IgD-negative memory B cell (primary cell): ENCODE measurements around the gene LRRC46. TPM values are rescaled to one million over a fixed set of nuclear protein-coding genes. Genes with fewer than 3 reads are reported as not detected.

Experiments used
- H3K27ac Mint-ChIP-seq, 3 donors: one replicate each; pipeline ENCODE4 v1.8.0; 2020 to 2022; ENCODE audit warnings: mild to moderate bottlenecking in 3 of 3, mixed read lengths in 3 of 3, moderate library complexity in 1 of 3
- H3K27me3 Mint-ChIP-seq: one replicate; pipeline ENCODE4 v1.8.0; 2021; ENCODE audit warnings: mixed read lengths
- H3K36me3 Mint-ChIP-seq: one replicate; pipeline ENCODE4 v1.8.0; 2020; ENCODE audit warnings: mild to moderate bottlenecking, mixed read lengths
- H3K4me1 Mint-ChIP-seq, 3 donors: one replicate each; pipeline ENCODE4 v1.8.0; 2020 to 2022; ENCODE audit warnings: mixed read lengths in 3 of 3, mild to moderate bottlenecking in 1 of 3
- H3K4me3 Mint-ChIP-seq, 4 donors: one replicate each; pipeline ENCODE4 v1.8.0; 2020 to 2022; ENCODE audit warnings: mild to moderate bottlenecking in 4 of 4, mixed read lengths in 4 of 4, moderate library complexity in 3 of 4
- H3K9me3 Mint-ChIP-seq, 3 donors: one replicate each; pipeline ENCODE4 v1.8.0; 2020 to 2021; ENCODE audit warnings: mixed read lengths in 3 of 3, mild to moderate bottlenecking in 1 of 3
- polyA plus RNA-seq: library from polyadenylated mRNA; unstranded; fragments of 300-500 nt; fragmentation: Illumina TruSeq; gene quantifications from one replicate; pipeline ENCODE4 v1.2.3, GENCODE V29; 2021

Gene LRRC46
- polyA plus RNA-seq, 1 donor from 2014 or later: 0.90 TPM

DNA sequence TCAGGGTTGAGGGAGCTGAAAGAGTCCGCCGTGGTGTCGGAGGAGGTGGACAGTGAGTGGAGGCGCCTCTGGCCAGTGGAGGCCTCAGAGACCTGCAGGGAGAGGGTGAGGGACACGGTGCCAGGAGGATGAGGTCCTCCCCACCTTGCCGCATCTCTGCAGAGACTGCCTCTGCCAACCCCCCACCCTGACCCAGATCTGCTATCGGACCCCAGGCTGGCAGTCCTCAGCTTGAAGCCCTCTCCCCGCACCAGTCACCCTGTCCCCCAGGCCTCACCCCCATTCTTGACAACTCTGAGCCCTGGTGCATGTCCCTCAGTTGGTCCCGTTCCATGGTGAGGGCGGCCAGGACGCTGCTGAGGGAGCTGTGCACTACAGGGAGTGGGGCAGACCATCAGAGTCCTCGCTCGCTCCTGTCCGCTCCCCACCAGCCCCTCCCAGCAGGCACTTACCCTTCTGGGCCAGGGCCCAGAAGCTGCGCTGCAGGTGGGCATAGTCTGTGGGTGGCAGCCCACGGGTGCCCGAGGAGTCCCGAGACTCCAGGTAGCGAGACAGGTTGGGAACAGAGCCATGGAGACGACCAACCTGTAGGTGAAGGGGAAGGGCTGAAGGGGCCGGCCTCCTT lies 15.2 kb upstream of the LRRC46 start:
- H3K9me3 Mint-ChIP-seq: no peaks in the 10 kb centered on the region
- peaks cover 5% of the 10 kb centered on the region for H3K36me3 Mint-ChIP-seq
- no peaks in the 10 kb centered on the region for H3K27me3 Mint-ChIP-seq
- H3K4me1 Mint-ChIP-seq: peaks cover 0 to 9% (median 8%) of the 10 kb centered on the region in 3 donors
- no peak overlapping the region for H3K4me3 Mint-ChIP-seq
- no peak overlapping the region for H3K27ac Mint-ChIP-seq

DNA sequence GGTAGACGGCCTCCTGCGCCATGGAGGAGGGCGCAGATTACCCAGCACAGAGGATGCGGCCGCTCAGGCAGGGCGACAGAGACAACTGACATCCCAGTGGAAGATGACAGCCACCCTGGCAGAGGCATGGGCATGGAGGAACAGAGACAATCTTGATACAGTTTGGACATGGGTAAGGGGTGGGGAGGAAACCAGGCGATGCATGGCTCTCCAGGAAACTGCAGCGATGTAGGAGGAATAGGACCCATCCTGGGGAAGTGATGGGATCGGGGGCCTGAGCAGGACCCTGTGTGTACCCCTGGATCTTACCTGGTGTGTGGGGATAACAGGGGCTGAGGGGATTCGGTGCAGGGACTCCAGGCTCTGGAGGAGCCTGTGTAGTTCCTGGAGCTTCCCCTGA lies 14.5 kb upstream of the LRRC46 start:
- no peak overlapping the region for H3K27ac Mint-ChIP-seq
- peaks cover 3% of the 10 kb centered on the region for H3K36me3 Mint-ChIP-seq
- no peaks in the 10 kb centered on the region for H3K27me3 Mint-ChIP-seq
- no peak overlapping the region for H3K4me3 Mint-ChIP-seq
- no peaks in the 10 kb centered on the region for H3K9me3 Mint-ChIP-seq
- H3K4me1 Mint-ChIP-seq: peaks cover 0 to 13% (median 12%) of the 10 kb centered on the region in 3 donors

DNA sequence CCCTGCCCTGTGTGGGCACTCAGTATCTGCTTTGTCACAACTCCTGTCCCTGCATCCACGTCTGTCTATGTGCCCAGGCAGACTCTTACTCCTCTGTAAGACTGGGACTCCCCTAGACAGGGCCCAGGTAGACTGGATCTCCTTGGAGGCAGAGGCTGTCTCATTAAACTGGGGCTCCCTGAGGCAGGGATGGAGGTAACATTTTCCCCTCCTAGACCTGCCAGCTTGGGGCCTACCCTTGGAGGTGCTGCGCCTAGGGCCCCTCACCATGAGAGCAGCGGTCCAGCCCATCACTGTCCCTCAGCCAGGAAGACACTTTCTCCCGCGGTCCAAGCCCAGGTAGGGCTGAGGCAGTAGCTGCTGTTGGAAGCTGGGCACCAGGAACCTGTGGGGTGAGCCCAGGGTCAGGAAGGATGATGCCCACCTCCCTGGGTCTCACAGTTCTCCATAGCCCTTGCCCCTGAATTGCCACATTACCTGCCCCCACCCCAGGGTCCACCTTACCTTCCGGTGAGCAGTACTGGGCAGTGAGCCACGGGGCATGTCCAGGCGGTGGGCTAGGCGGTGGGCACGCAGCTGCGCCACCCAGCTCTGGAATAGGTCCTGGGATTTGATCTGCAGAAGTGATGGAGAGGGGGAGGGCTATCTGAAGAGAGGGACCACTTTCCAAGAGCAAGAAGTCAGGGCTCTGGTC lies 13.3 kb upstream of the LRRC46 start:
- Mint-ChIP-seq H3K4me3 (peak overlapping the region in 1 of 4 donors; percentile 56), H3K9me3 (no peaks in the 10 kb centered on the region), H3K27ac (no peak overlapping the region), H3K27me3 (no peaks in the 10 kb centered on the region), H3K36me3 (peaks cover 3% of the 10 kb centered on the region), H3K4me1 (peaks cover 0 to 13% (median 12%) of the 10 kb centered on the region in 3 donors)

- Mint-ChIP-seq H3K27ac (no peak overlapping the region), H3K9me3 (no peaks in the 10 kb centered on the region), H3K36me3 (peaks cover 3% of the 10 kb centered on the region), H3K4me1 (peaks cover 2 to 13% (median 12%) of the 10 kb centered on the region in 3 donors), H3K27me3 (no peaks in the 10 kb centered on the region), H3K4me3 (peak overlapping the region in 3 of 4 donors; percentile 6 to 65 (median 35))
Measured at GRCh38 chr17:47819475-47819874, 12.0 kb upstream of the LRRC46 start.

DNA sequence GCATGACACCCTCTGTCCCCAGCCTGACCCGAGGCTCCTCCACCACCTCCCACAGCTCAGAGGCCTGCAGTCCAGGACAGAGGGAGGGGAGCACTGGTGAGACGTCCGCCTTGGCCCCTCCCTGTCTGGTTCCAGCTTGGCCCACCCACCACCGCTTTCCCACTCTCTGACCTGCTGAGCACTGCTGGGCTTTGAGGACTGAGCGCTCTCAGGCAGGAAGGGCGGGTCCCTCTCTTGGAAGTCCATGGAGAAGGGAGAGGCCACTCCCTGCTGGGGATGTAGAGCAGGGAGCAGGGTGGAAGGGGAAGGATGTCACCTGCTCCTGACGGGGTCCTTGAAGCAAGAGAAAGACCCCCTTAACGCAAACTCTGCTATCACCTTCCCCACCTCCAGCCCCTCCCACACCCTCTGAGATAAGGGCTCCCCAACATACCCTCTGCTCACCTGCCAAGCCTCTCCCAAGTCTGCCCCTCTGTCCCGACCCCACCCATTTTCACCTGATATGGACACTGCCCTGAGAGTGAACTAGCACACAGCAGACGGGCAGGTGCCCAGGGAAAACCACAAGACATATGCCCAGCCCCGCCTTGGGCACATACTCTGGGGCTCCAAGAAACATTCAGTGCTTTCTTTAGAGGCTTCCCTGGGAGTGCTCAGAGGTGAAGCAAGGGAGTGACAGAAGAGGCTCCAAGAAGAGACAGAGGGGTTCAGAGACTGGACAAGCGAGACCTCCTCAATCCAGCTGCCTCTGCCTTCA lies 11.3 kb upstream of the LRRC46 start:
- H3K4me1 Mint-ChIP-seq: peaks cover 4 to 13% (median 12%) of the 10 kb centered on the region in 3 donors
- peak overlapping the region; percentile 45 to 99 (median 92) for H3K4me3 Mint-ChIP-seq
- peaks cover 3% of the 10 kb centered on the region for H3K36me3 Mint-ChIP-seq
- peak overlapping the region in 1 of 3 donors; percentile 96 for H3K27ac Mint-ChIP-seq
- H3K27me3 Mint-ChIP-seq: no peaks in the 10 kb centered on the region
- no peaks in the 10 kb centered on the region for H3K9me3 Mint-ChIP-seq

GRCh38 chr17:47821031-47821423 lies 10.4 kb upstream of the LRRC46 start:
- peaks cover 3% of the 10 kb centered on the region for H3K36me3 Mint-ChIP-seq
- no peaks in the 10 kb centered on the region for H3K9me3 Mint-ChIP-seq
- H3K27me3 Mint-ChIP-seq: no peaks in the 10 kb centered on the region
- peaks cover 4 to 13% (median 12%) of the 10 kb centered on the region in 3 donors for H3K4me1 Mint-ChIP-seq
- peak overlapping the region in 2 of 3 donors; percentile 72 to 96 for H3K27ac Mint-ChIP-seq
- H3K4me3 Mint-ChIP-seq: peak overlapping the region; percentile 87 to 99 (median 98)

GRCh38 chr17:47821424-47822391 lies 9.8 kb upstream of the LRRC46 start, which contains the start of gene OSBPL7:
OSBPL7 (minus strand) TSS chr17:47821794; CDS start chr17:47820278, 1,516 bp downstream.
- Mint-ChIP-seq H3K4me3 (peak within 1 kb of the TSS; percentile 87 to 99 (median 98)), H3K4me1 (peaks cover 4 to 13% (median 12%) of the 10 kb centered on the region in 3 donors), H3K27me3 (no peaks in the 10 kb centered on the region), H3K9me3 (no peaks in the 10 kb centered on the region), H3K27ac (peak within 1 kb of the TSS in 2 of 3 donors; percentile 72 to 96), H3K36me3 (peaks cover 3% of the 10 kb centered on the region)

- H3K36me3 Mint-ChIP-seq: peaks cover 3% of the 10 kb centered on the region
- H3K27ac Mint-ChIP-seq: no peak overlapping the region
- no peaks in the 10 kb centered on the region for H3K9me3 Mint-ChIP-seq
- H3K4me1 Mint-ChIP-seq: peaks cover 4 to 13% (median 12%) of the 10 kb centered on the region in 3 donors
- no peaks in the 10 kb centered on the region for H3K27me3 Mint-ChIP-seq
- H3K4me3 Mint-ChIP-seq: no peak overlapping the region
Measured at GRCh38 chr17:47822785-47823184, 8.7 kb upstream of the LRRC46 start.

DNA sequence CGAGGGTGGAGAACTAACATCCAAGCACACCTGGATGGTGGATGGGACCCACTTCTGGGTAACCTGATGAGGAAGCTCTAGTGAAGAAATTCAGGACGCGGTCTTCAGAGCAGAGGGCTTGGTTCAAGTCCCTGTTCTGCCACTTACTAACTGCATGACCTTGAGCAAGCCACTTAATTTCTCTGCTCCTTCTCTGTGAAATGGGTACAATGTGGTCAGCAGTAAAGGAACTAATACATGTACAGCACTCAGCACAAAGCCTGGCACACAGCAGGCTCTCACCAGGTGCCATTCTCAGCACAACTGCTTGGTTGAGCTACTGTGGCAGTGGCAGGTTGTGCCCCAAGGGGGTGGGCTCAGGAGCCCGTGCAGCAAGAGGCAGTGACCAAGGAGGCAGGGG lies 8.0 kb upstream of the LRRC46 start:
- Mint-ChIP-seq H3K4me1 (peaks cover 4 to 13% (median 12%) of the 10 kb centered on the region in 3 donors), H3K4me3 (no peak overlapping the region), H3K27ac (no peak overlapping the region), H3K9me3 (no peaks in the 10 kb centered on the region), H3K36me3 (no peaks in the 10 kb centered on the region), H3K27me3 (no peaks in the 10 kb centered on the region)

DNA sequence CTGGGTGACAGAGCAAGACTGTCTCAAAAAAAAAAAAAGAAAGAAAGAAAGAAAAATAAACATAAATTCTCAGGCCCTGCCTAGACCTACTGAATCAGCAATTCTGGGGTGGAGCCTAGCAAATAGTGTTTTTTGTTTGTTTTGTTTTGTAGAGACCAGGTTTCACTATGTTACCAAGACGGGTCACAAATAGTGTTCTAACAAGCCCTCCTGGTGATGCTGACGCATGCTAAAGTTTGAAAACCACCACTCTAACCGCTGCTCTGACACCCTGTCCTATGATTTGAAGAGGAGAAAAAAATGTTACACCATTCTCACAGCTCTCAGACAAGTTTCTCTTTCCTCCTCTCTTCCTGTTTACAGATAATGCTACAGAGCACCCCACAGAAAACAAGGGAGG lies 1.6 kb upstream of the LRRC46 start:
- H3K4me1 Mint-ChIP-seq: peaks cover 12 to 23% (median 22%) of the 10 kb centered on the region in 3 donors

DNA sequence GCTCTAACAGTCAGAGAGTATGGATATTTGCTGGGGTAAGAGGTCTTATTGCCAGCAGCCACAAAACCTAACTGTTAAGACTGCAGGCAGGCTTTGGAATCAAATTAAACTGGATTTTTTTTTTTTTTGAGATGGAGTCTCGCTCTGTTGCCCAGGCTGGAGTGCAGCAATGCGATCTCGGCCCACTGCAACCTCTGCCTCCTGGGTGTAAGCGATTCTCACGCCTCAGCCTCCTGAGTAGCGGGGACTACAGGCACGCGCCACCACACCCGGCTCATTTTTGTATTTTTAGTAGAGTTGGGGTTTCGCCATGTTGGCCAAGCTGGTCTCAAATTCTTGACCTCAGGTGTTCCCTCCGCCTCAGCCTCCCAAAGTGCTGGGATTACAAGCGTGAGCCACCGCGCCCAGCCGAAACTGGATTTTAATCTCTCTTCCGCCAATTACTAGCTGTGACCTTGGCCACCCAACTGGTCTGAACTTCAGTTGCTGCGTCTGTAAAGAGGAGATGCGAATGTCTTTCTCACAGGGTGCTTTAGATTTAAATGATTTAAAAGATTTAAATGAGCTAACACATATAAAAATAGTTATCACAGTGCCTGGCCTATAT lies 971 bp upstream of the LRRC46 start:
- Mint-ChIP-seq H3K36me3 (no peaks in the 10 kb centered on the region), H3K9me3 (no peaks in the 10 kb centered on the region), H3K4me1 (peaks cover 12 to 23% (median 22%) of the 10 kb centered on the region in 3 donors), H3K4me3 (peak overlapping the region; percentile 88 to 99 (median 95)), H3K27ac (peak overlapping the region; percentile 95 to 98 (median 95)), H3K27me3 (no peaks in the 10 kb centered on the region)

More for the DNA sequence above, 1.6 kb upstream of the LRRC46 start:
- Mint-ChIP-seq H3K36me3 (no peaks in the 10 kb centered on the region), H3K27me3 (no peaks in the 10 kb centered on the region), H3K27ac (peak overlapping the region in 2 of 3 donors; percentile 95 to 98), H3K9me3 (no peaks in the 10 kb centered on the region), H3K4me3 (peak overlapping the region; percentile 88 to 99 (median 95))

DNA sequence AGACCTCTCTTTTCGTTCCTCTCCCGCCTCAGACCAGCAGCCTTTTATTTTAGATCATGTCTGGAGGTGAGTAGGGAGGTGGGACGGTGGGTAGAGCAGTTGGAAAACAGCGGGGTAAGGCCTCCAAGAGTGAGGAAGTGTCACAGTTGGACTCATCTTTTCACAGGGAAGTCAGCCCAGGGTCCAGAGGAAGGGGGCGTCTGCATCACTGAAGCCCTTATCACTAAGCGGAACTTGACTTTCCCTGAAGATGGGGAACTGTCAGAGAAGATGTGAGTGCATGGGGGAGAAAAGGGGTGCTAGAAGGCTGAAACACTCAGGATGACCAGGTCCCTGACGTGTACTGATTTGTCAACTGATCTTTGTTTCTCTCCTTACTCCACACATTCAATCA lies 461 bp downstream of the LRRC46 start:
- peak overlapping the region; percentile 87 to 98 (median 95) for H3K27ac Mint-ChIP-seq
- H3K4me3 Mint-ChIP-seq: peak overlapping the region; percentile 88 to 99 (median 95)
- H3K36me3 Mint-ChIP-seq: peaks cover 3% of the 10 kb centered on the region
- H3K4me1 Mint-ChIP-seq: peaks cover 12 to 23% (median 22%) of the 10 kb centered on the region in 3 donors
- no peaks in the 10 kb centered on the region for H3K27me3 Mint-ChIP-seq
- no peaks in the 10 kb centered on the region for H3K9me3 Mint-ChIP-seq

- H3K9me3 Mint-ChIP-seq: no peaks in the 10 kb centered on the region
- no peaks in the 10 kb centered on the region for H3K27me3 Mint-ChIP-seq
- H3K4me1 Mint-ChIP-seq: peaks cover 12 to 24% (median 22%) of the 10 kb centered on the region in 3 donors
- H3K36me3 Mint-ChIP-seq: peaks cover 6% of the 10 kb centered on the region
- H3K27ac Mint-ChIP-seq: peak overlapping the region in 1 of 3 donors; percentile 76
- H3K4me3 Mint-ChIP-seq: peak overlapping the region in 1 of 4 donors; percentile 43
Measured at GRCh38 chr17:47834756-47835155, 3.3 kb downstream of the LRRC46 start.

DNA sequence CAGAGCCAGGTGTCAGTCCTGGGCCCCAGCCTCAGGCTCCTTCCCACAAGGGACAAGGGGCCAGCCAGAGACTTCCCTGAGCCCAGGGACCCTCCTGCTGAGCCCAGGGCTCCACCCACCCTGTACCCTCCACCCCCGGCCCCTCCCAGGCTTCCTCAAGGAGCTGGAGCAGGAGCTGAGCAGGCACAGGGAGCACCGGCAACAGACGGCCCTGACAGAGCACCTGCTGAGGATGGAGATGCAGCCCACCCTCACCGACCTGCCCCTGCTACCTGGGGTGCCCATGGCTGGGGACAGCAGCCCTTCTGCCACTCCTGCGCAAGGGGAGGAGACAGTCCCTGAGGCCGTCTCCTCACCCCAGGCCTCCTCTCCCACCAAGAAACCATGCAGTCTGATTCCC lies 5.1 kb downstream of the LRRC46 start:
- Mint-ChIP-seq H3K9me3 (no peaks in the 10 kb centered on the region), H3K36me3 (peaks cover 6% of the 10 kb centered on the region), H3K27ac (no peak overlapping the region), H3K4me3 (no peak overlapping the region), H3K4me1 (peaks cover 9 to 21% (median 15%) of the 10 kb centered on the region in 3 donors), H3K27me3 (no peaks in the 10 kb centered on the region)
